Trophoblast cell (in vitro differentiated cells and primary cell): ENCODE data around the gene CST7.
"Not testable (repeated sequence)": the region's sequence is repeated elsewhere in the genome, so short reads cannot be mapped to it uniquely, and the experiment has no call there.

Experiments
- DNase-seq, 2 donors: peaks; one replicate each; pipeline ENCODE4 v3.0.0-alpha.2; 2016
- H2AFZ ChIP-seq: 2 replicates; pipeline ENCODE4 v1.6.1; 2013; ENCODE audit warnings: low read length, moderate library complexity, mild to moderate bottlenecking; ENCODE audit not compliant: insufficient read depth, poor library complexity
- H2AK5ac ChIP-seq: 2 replicates; pipeline ENCODE4 v1.6.1; 2013; ENCODE audit warnings: mild to moderate bottlenecking, low read length
- H2BK120ac ChIP-seq: 2 replicates; pipeline ENCODE4 v1.6.1; 2013; ENCODE audit warnings: low read length, mild to moderate bottlenecking, moderate library complexity; ENCODE audit not compliant: insufficient read depth, poor library complexity
- H2BK12ac ChIP-seq: 2 replicates; pipeline ENCODE4 v1.6.1; 2013; ENCODE audit warnings: mild to moderate bottlenecking, low read length, moderate library complexity
- H2BK5ac ChIP-seq: 2 replicates; pipeline ENCODE4 v1.6.1; 2013; ENCODE audit warnings: low read length, low read depth, moderate library complexity, mild to moderate bottlenecking; ENCODE audit not compliant: poor library complexity
- H3K14ac ChIP-seq: 2 replicates; pipeline ENCODE4 v1.6.1; 2013; ENCODE audit warnings: mild to moderate bottlenecking, low read length
- H3K18ac ChIP-seq: 2 replicates; pipeline ENCODE4 v1.6.1; 2013; ENCODE audit warnings: mild to moderate bottlenecking, low read length
- H3K23ac ChIP-seq: 2 replicates; pipeline ENCODE4 v1.6.1; 2013; ENCODE audit warnings: low read length
- H3K27ac ChIP-seq: 2 replicates; pipeline ENCODE4 v1.5.1; 2013; ENCODE audit warnings: low read depth, mild to moderate bottlenecking, inconsistent platforms, low read length, moderate library complexity
- H3K27me3 ChIP-seq: 2 replicates; pipeline ENCODE4 v1.6.1; 2013; ENCODE audit warnings: inconsistent platforms, mild to moderate bottlenecking, low read length, moderate library complexity; ENCODE audit not compliant: insufficient read depth
- H3K36me3 ChIP-seq, 2 experiments: 1 replicate in 1 of 2; 2 replicates in 1 of 2; pipeline ENCODE4 v1.6.1; 2013; ENCODE audit warnings: low read length in 2 of 2, mild to moderate bottlenecking in 2 of 2, moderate library complexity in 1 of 2; ENCODE audit not compliant: insufficient read depth in 2 of 2, control insufficient read depth in 1 of 2
- H3K4ac ChIP-seq: 2 replicates; pipeline ENCODE4 v1.6.1; 2013; ENCODE audit warnings: low read depth, mild to moderate bottlenecking, low read length, moderate library complexity
- H3K4me1 ChIP-seq, 2 experiments: 1 replicate in 1 of 2; 2 replicates in 1 of 2; pipeline ENCODE4 v1.6.1; 2013; ENCODE audit warnings: low read length in 2 of 2, mild to moderate bottlenecking in 2 of 2, moderate library complexity in 1 of 2; ENCODE audit not compliant: insufficient read depth in 2 of 2, control insufficient read depth in 1 of 2
- H3K4me2 ChIP-seq: 2 replicates; pipeline ENCODE4 v1.6.1; 2013; ENCODE audit warnings: inconsistent platforms, mild to moderate bottlenecking, low read length, moderate library complexity
- H3K4me3 ChIP-seq: 2 replicates; pipeline ENCODE4 v1.5.1; 2013; ENCODE audit warnings: mild to moderate bottlenecking, low read depth, low read length, inconsistent platforms
- H3K79me1 ChIP-seq: one replicate; pipeline ENCODE4 v1.6.1; 2013; ENCODE audit warnings: low read length
- H3K79me2 ChIP-seq: 2 replicates; pipeline ENCODE4 v1.6.1; 2013; ENCODE audit warnings: low read length, mild to moderate bottlenecking; ENCODE audit not compliant: control insufficient read depth, insufficient read depth, poor library complexity
- H3K9ac ChIP-seq: 2 replicates; pipeline ENCODE4 v1.6.1; 2013; ENCODE audit warnings: mild to moderate bottlenecking, low read length
- H3K9me3 ChIP-seq: 2 replicates; pipeline ENCODE4 v1.6.1; 2013; ENCODE audit warnings: low read depth, mild to moderate bottlenecking, control low read depth, inconsistent platforms, low read length; ENCODE audit not compliant: insufficient read depth
- H4K12ac ChIP-seq: 2 replicates; pipeline ENCODE4 v1.6.1; 2013; ENCODE audit warnings: low read depth, mild to moderate bottlenecking, low read length, moderate library complexity
- H4K8ac ChIP-seq: 2 replicates; pipeline ENCODE4 v1.6.1; 2013; ENCODE audit warnings: low read depth, mild to moderate bottlenecking, low read length, moderate library complexity
- H4K91ac ChIP-seq: one replicate; pipeline ENCODE4 v1.6.1; 2013; ENCODE audit warnings: low read depth, mild to moderate bottlenecking, low read length, moderate library complexity
- WGBS: extraction: QIAGEN DNeasy Blood & Tissue Kit; methylation state at CpG from one replicate; pipeline ENCODE4 v1.1.7; 2013; ENCODE audit warnings: missing lambda C conversion rate; ENCODE audit not compliant: insufficient read length, insufficient coverage; ENCODE audit errors: extremely low coverage; 5-methylcytosine and 5-hydroxymethylcytosine counted together

Gene CST7

DNA sequence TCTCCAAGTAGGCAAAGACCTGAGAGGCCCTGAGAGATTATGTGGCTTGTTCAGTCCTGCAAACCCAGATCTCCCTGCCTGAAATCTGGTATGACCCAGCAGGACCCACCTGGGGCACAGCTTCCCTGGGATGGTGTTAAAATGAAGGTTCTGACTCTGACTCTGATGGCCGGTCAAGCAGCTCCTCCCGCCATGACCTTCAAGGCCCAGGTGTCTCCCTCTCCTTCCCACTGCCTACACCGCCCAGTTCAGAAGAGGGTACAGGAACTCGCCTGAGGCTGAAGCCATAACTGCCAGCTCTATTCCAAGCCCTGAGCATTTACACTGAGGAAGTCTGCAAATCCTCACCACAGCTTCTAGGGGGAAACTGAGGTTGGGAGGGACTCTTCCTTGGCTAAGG, 5.9 kb upstream of the CST7 start:
- Histone ChIP-seq H4K8ac (no peak overlapping the region), H3K9me3 (peaks cover 4% of the 10 kb centered on the region), H2BK5ac (no peak overlapping the region), H2AK5ac (no peak overlapping the region), H3K4me2 (no peak overlapping the region), H4K12ac (no peak overlapping the region), H3K4me3 (no peak overlapping the region), H3K18ac (no peak overlapping the region), H3K9ac (no peak overlapping the region), H3K14ac (no peak overlapping the region), H3K79me1 (no peaks in the 10 kb centered on the region), H3K27ac (no peak overlapping the region), H3K4me1 (no peaks in the 10 kb centered on the region), H3K79me2 (no peaks in the 10 kb centered on the region), H2BK12ac (no peak overlapping the region), H3K4ac (no peak overlapping the region), H3K27me3 (no peaks in the 10 kb centered on the region), H4K91ac (no peak overlapping the region), H2AFZ (no peak overlapping the region), H3K23ac (no peak overlapping the region), H2BK120ac (no peak overlapping the region), H3K36me3 (no peaks in the 10 kb centered on the region)
- WGBS = no CpG with 5 or more reads among the region's 4 CpGs
- DNase-seq = no peak

GRCh38 chr20:24943731-24944130, 5.3 kb upstream of the CST7 start:
- no peaks in the 10 kb centered on the region for H3K4me1 ChIP-seq
- no peak overlapping the region for H2BK120ac ChIP-seq
- H3K14ac ChIP-seq = no peak overlapping the region
- DNase-seq = no peak
- no peaks in the 10 kb centered on the region for H3K27me3 ChIP-seq
- H3K9ac ChIP-seq = no peak overlapping the region
- no CpG with 5 or more reads among the region's 3 CpGs for WGBS
- H3K79me2 ChIP-seq = no peaks in the 10 kb centered on the region
- H2AFZ ChIP-seq = no peak overlapping the region
- H2BK12ac ChIP-seq = no peak overlapping the region
- H3K4ac ChIP-seq = no peak overlapping the region
- H3K23ac ChIP-seq = no peak overlapping the region
- no peak overlapping the region for H4K8ac ChIP-seq
- H3K27ac ChIP-seq = no peak overlapping the region
- no peak overlapping the region for H4K91ac ChIP-seq
- H3K79me1 ChIP-seq = no peaks in the 10 kb centered on the region
- no peaks in the 10 kb centered on the region for H3K36me3 ChIP-seq
- peaks cover 4% of the 10 kb centered on the region for H3K9me3 ChIP-seq
- no peak overlapping the region for H3K4me2 ChIP-seq
- no peak overlapping the region for H3K18ac ChIP-seq
- no peak overlapping the region for H2AK5ac ChIP-seq
- no peak overlapping the region for H2BK5ac ChIP-seq
- no peak overlapping the region for H4K12ac ChIP-seq
- no peak overlapping the region for H3K4me3 ChIP-seq

DNA sequence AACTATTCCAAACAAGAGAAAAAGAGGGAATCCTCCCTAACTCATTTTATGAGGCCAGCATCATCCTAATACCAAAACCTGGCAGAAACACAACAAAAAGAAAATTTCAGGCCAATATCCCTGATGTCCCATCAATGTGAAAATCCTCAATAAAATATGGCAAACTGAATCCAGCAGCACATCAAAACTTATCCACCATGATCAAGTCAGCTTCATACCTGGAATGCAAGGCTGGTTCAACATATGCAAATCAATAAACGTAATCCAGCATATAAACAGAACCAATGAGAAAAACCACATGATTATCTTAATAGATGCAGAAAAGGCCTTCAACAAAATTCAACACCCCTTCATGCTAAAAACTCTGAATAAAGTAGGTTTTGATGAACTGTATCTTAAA, 2.7 kb upstream of the CST7 start:
- not testable (repeated sequence) for H4K8ac ChIP-seq

DNA sequence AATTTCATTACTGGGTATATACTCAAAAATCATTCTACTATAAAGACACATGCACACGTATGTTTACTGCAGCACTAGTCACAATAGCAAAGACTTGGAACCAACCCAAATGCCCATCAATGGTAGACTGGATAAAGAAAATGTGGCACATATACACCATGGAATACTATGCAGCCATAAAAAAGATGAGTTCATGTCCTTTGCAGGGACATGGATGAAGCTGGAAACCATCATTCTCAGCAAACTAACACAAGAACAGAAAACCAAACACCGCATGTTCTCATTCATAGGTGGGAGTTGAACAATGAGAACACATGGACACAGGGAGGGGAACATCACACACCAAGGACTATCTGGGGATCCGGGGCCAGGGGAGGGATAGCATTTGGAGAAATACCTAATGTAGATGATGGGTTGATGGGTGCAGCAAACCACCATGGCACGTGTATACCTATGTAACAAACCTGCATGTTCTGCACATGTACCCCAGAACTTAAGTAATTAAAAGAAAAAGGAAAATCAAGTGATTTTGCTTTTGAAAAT, 602 bp upstream of the CST7 start:
- H2BK5ac ChIP-seq, H3K27me3 ChIP-seq, H4K91ac ChIP-seq, H2AFZ ChIP-seq, H3K36me3 ChIP-seq, H3K79me2 ChIP-seq, H3K27ac ChIP-seq, DNase-seq, H4K12ac ChIP-seq, H3K14ac ChIP-seq, H3K79me1 ChIP-seq, H3K9me3 ChIP-seq, H3K18ac ChIP-seq, H3K4ac ChIP-seq, H2AK5ac ChIP-seq, H3K9ac ChIP-seq, H3K4me3 ChIP-seq, H3K23ac ChIP-seq, H4K8ac ChIP-seq, H2BK120ac ChIP-seq, H3K4me2 ChIP-seq, H2BK12ac ChIP-seq: not testable (repeated sequence)
- peaks cover 13 to 14% of the 10 kb centered on the region in 2 experiments for H3K4me1 ChIP-seq
- WGBS = no CpG with 5 or more reads among the region's 4 CpGs

More for the DNA sequence above, 2.7 kb upstream of the CST7 start:
- not testable (repeated sequence) for H2BK5ac ChIP-seq, H3K9me3 ChIP-seq, H3K4me2 ChIP-seq, H3K4me3 ChIP-seq, H3K79me2 ChIP-seq, H3K23ac ChIP-seq, H2AK5ac ChIP-seq, H3K18ac ChIP-seq, H3K36me3 ChIP-seq, H4K12ac ChIP-seq, H2BK12ac ChIP-seq, H2AFZ ChIP-seq, H3K27me3 ChIP-seq, H3K79me1 ChIP-seq, H3K4ac ChIP-seq, H2BK120ac ChIP-seq, H3K9ac ChIP-seq, H4K91ac ChIP-seq, H3K27ac ChIP-seq, DNase-seq, H3K14ac ChIP-seq
- WGBS = no CpG with 5 or more reads among the region's 1 CpG
- peaks cover 13 to 14% of the 10 kb centered on the region in 2 experiments for H3K4me1 ChIP-seq
